HG03571 (cell line): ENCODE measurements around the gene TACC3.

Source experiments
- ATAC-seq: cut with Tn5 transposase; IDR thresholded peaks from one replicate; pipeline ENCODE4 v1.9.1; 2021; ENCODE audit not compliant: unreplicated experiment

TACC3 gene

DNA sequence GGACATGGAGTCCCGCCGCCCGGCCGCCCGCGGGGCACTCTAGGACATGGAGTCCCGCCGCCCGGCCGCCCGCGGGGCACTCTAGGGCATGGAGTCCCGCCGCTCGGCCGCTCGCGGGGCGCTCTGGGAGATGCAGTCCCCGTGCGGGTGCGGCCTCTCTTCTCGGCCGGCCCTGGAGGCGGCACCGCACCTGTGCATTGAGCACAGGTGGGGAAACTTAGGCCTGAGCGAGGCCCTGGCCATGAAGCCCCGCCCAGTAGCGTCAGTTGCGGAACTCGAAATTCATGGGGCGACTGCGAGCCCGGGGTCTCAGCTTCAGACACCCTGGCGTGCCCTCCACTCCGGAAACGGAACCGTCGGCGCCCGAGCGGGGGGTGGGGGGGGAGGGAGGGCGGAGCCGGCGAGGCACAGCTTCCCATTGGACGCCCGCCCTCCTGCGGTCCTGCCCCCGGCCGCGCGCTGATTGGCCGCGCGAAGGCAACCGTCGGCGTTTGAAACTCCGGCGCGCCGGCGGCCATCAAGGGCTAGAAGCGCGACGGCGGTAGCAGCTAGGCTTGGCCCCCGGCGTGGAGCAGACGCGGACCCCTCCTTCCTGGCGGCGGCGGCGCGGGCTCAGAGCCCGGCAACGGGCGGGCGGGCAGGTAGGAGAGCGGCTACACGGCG is at the start of gene TACC3, which contains the start of gene TMEM129:
TSS of gene TACC3 (plus strand) at position 519 of the 663 bp plus-strand sequence. CDS start 1,901 bp downstream, outside the sequence.
TSS of gene TMEM129 (minus strand) at position 321 of the 663 bp plus-strand sequence. CDS start 486 bp downstream, outside the sequence.
- ATAC-seq = peak; percentile 70

DNA sequence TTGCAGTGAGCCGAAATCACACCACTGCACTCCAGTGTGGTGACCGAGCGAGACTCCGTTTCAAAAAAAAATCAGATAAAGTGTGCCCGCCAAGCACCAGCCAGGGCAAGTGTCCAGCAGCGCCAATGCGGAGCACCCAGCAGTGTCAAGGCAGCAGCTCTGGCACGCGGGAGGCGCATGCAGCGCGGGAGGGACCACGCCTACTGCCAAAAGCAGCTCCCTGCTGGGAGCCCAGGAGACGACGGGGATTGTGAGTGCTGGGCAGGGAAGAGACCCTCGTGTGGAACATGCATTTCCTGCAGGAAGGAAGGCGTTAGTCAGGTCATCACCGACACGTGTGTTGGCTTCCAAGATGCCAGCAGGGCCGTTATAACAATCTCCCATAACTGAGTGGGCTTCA is 47.6 kb upstream of the TACC3 start:
- ATAC-seq = no peak

DNA sequence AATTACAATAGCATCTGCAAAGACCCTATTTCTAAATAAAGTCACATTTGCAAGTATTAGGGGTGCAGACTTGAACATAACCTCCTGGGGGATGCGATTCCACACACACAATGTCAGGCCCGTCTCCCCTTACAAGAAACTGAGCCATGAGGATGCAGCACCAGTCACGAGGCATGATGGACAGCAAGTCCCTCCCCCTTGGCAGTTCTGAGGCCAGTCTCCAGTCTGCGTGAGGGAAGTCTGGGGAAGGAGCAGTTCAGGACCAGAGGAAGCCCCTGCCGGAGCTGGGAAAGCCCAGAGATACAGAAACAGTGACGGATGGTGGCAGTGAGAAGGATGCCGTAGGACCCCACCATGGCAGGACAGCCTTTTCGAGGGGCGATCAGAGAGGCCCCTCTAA is 46.6 kb upstream of the TACC3 start:
- no peak for ATAC-seq

DNA sequence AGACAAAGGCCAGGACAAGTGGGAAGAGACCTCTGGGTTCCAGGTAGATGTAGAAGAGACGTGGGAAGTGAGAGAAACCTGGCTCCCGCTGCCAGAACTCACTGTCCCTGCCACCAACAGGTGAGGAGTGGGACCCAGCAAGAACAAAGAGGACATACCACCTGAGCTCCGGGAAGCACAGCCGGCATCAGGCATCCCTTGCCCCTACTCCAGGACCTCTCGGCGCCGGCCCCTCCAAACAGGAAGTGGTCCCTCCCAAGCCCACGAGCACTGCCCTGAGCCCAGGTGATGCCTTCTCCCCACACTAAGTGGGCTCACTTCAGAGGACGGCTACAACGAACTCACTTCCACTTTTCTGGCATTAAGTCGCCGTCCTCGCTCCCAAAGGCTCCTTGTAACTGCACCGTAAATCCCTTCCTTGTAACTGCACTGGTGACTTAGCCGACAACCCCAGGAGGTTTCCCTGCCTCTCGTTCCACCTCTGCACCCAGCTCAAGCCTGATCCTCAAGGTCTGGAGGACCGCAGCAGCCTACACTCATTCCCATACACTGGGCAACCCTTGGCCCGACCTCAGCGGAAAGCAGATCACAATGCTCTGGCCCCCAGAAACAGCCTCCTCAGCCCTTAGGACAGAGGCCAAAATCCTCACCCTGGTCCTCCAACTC is 46.1 kb upstream of the TACC3 start:
- ATAC-seq = no peak

DNA sequence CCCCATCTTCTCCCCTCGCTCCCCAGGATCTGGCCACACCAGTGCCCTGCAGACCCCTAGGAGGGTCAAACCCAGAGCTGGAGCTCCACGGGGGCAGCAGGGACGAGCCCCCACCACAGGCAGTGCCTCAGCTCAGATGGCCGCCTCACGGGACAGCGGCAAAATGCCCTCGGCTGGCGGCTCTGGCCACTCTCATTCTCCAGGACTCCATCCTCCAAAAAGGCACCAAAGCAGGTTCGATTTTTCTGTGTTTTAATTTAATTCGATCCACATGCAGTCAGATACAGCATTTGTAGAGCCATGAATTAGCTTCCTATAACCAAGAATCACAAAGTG is 45.6 kb upstream of the TACC3 start:
- no peak for ATAC-seq

DNA sequence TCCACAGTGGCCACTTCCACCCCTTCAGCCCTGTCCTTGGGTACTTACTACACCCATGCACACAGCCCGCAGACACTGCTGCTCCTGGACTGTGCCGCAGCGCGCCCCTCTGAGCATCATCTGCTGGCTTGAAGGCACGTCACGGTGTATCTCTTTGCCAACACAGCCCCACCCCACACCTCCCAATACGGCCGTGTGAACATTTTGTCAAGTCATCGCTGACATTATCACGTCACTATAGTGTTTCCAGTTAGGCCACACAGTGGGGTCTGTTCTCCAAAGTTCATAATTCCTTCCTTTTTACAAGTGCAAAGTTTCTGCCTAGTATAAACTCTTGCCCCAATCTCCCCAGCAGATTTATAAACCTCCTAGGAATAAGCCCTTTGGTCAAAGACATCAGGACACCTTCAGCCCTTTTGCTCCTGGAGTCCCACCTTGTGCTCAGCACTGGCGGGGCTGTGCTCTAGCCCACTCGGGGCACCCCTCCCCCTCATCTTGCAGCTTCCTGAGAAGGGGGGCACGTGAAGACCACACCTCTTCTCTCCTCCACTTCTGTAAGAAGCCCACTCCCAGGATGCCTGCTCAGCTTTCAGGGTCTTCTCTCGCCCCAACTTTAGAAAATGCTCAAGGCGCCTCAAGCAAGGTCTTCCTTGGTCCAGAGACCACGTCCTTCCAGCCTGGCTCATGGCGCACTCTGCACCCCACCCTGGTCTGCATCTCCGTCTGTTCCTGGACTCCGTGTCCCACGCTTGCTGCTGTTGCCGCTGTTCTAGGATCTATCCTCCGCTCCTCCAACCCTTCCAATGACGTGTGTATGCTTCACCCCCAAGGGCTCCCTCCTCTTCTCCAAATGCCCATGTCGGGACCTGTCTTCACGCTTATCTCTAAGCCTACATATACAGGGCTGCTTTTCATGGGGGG is 44.5 kb upstream of the TACC3 start:
- no peak for ATAC-seq

DNA sequence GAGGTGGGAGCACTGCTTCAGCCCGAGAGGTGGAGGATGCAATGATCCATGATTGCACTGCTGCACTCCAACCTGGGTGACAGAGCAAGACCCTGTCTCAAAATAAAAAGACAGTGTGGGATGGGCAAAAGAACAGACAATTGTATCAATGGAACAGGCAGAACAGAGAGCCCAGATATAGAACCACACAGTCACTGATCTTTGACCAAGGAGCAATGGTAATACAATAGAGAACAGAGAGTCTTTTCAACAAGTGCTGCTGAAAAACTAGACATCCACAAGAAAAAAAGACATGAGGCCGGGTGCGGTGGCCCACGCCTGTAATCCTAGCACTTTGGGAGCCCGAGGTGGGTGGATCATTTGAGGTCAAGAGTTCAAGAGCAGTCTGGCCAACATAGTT is 43.1 kb upstream of the TACC3 start:
- no peak for ATAC-seq

DNA sequence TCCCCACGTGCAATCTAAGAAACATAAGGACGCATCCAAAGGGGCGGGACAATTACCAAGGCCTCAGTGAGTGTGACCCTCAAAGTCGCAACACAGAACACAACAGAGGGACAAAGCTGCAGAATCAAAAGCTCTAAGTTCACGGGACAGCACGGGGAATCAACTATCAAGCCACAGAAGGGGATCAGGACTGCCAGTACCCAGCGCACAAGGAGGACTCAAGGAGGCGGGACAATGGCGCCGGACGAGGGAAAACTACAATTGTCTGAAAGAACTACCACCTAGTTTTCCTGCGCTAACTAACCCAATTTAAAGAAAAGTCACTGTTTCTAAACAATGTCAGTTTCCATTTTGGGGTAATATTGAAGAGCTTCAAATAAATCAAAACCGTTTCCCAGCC is 38.5 kb upstream of the TACC3 start:
- no peak for ATAC-seq

DNA sequence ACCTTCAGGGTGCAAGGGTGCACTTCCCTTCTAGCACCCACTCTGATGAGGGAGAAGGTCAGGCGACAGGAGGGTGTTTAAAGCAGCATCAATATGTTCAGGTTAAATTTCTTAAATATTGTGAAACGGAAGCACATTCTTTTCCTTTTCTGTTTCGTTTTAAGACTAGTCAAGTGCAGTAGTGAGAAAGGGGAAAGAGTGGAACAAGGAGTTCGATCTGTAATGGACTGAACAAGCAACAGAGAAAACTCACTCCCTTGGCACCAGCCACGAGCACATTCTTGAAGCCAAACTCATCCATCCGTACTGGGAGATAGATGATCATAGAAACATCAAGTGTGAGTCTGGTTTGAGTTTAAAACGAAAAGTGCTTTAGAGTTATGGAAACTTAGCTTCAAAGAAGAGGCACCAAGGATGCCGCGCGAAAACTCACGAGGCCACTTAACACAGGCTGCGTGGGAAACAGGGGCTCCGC is 38.0 kb upstream of the TACC3 start:
- no peak for ATAC-seq

DNA sequence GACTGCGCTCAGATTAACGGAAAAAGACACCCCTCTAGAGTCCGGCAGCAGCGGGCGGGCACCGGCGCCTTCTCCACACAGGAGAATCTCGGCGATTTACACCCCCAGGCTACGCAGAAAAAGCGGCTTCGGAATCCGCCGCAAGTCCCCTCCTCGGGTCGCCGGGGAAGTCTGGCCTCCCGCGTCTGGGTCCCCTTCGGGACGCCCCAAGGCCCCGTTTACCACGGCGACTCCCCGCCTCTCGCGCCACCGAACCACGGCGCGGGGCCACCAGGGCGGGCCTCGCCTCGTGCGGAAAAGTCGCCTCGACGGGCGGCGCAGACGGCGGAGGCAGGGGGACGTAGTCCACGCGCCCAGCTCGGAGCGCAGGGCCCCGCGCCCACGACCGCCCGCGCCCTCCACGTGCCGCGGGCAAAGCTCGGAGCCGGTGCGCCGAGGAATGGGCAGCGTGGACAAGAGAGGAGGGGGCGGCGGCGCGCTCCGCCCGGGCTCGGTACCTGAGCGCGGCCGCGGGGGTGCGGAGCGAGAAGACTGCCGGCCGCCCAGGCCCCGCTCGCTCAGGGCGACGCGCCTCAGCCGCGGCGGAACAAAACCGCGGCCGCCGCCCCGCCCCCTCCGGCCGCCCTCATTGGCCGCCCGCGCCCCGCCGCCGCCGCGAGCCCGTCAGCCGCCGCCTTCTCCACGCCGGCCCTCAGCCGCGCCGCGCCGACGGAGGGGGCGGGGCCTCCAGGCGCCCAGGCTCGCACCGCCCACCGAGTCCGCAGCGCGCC is 37.4 kb upstream of the TACC3 start, which contains the start of gene FAM53A:
TSS of gene FAM53A (minus strand) at position 578 of the 770 bp plus-strand sequence. CDS start 15,572 bp downstream, outside the sequence.
- peak; percentile 83 for ATAC-seq

DNA sequence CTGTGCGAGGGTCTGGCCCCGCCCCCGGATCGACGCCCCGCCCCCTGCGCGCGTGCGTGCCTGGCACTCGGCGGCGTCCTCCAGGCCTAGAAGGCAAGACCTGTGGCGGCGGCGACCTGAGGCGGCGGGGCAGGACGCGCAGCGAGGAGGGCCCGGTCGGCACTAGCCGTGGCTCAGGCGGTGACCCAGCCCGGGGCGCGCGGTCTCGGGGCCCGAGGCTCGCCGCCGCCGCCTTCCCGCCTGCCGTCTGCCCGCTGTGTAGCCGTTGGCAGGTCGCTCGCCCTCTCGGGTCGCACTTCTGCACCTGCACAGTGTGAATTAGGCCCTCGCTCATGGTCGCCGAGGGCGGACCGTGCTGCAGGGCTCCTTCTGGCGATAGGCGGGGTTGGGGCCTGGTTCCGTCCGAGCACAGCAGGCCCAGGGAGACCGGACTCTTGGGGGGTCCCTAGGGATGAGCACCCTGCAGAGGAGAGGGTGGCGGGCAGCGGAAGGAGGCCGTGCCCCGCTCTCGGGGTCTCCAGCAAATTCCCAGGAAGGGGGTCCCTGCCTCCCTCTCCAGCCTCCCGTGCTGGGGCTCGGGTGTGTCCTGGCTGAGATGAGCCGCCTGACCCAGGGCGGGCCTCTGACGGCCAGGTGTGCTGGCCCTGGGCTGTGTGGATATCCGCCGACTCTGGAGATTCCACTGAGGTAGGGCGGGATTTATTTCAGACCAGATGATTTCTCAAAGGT is 36.7 kb upstream of the TACC3 start:
- no peak for ATAC-seq

DNA sequence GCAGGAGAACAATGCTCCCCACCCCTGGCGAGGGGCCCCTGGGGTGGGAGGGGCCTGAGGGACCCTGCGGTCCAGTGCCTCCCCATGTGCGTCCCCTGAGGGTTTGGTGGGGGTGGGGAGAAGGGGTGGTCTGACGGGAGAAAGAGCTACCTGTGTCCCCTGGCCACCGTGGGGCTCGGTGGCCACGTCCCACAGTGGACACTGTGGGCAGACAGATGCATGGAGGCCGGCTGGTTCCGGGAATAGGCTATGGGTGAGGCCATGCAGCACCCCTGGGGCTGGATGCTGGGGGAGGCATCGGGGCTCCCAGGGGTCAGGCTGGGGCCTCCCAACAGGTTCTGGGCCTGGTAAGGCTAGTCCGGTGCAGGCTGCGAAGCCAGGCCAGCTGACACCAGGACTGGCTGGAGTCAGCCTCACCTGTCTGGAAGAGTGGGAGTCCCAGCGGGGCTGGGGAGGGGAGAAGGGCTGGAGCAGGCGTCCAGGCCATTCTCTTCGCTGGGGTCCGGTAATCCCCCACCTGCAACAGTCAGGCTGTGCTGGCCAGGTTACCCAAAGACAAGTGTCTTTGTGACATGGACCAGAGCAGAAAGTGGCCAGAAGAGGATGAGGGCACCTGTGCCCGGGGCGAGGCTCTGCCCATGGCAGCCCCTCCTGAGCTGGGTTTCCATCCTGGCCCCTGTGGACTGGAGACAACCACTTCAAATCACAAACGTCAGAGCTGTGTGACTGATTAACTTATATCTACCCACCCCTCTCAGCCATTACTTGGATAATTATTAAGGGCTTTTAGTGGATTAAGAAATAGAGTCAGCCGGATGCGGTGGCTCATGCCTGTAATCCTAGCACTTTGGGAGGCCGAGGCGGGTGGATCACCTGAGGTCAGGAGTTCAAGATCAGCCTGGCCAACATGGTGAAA is 35.8 kb upstream of the TACC3 start:
- ATAC-seq = no peak

DNA sequence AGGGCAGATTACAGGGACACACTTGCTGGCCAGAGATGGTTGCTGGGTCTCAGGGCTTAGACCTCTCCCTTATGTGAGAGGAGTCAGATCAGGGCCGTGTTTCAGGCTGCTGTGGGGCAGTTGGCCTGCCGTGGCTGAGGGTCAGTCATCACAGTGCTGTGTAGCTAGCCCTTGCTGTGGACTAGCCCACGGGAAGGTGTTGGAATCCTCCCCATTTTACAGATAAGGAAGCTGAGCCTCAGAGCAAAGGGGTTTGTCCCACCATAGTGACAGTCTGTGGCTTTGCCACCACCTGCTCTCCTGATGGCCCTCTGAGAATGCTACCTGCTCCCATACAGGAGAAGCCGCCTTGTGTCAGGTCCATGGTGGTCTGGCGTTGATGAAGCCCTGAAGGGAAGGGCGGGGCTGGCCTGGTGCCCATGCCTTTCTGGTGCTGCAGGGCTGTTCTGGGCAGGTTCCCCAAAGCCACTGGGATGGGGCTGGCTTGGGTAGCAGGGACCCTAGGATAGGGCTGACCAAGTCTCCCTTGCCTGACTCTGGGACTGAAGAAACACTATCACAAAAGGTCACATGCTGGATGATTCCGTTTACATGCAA is 34.8 kb upstream of the TACC3 start:
- ATAC-seq = no peak

DNA sequence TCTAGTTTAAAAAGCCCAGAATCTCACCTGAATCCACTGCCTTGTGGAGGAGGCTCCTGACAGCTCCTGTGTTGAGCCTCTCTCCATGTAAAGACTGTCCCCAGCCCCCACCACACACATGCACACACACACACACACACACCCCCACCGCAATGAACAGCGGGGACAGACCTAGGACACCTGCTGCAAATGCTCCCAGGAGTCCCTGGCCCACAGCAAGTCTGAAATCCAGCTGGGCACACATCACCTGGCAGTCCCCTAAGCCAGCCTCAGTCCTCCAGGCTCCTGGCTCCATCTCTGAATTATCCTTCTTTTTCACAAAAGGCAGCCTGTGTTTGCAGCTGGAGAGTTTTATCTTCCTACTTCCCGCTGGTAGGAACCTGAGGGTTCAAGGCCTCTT is 30.6 kb upstream of the TACC3 start:
- ATAC-seq = no peak

DNA sequence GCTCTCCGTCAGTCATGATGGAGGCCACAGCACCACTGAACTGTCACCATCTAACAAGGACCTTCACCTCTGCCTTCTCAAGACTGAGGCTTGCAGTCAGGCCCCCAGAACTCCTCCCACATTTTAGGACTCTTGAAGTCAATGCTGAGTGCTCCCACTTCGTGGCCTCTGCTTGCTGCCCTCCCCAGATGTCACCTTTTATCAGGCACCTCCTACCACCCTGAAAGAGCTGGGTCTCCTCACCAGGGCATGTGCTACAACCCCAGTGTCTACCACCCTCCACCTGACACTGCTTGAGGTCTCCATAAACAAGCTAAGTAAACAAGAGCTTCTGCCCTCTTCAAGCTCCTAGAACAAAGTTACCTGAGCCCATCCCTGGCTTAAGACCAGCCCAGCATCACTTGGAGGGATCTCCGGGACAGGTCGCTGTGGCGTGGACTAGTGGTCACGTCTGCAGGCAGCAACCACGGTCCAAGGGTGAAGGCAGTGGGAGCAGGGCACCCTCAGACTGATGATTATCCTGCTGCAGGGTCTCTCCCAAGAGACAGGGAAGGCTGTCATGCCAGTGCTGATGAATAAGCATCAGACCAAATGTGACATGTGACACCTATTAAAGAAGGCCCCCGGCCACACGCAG is 29.5 kb upstream of the TACC3 start:
- ATAC-seq = no peak

DNA sequence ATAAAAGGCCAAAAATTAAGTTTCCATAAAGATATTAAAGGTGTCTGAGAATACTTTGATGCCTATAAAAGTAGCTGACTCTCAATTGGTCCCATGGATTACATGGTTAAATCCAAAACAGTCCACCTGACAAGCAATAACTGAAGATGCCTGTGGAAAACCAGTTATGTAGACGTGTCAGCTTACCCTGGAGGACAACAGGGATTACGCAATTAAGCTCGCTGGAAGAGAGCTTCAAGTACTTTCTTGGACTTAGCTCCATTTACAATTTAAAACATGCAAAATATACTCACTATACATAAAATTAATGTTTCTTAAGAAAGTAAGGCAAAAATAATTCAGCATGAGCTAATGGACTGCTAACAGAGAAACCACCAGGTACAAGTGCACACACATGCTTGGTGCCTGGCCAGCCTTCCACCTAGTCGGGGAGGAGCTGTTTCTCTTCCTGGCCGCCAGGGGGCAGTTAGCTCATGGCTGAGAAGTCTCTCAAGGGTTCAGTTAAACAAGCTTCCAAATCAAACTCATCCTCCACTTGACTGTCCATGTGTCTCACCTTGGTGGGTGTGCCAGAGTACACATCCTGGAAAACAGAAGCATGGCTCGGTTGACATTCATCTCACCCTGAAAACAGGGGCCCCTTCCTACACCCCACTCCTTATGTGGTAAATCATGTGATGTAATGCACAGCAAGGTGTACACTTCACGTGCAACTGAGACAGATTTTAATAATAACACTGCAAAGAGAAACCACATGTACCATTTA is 28.0 kb upstream of the TACC3 start:
- peak; percentile 85 for ATAC-seq

DNA sequence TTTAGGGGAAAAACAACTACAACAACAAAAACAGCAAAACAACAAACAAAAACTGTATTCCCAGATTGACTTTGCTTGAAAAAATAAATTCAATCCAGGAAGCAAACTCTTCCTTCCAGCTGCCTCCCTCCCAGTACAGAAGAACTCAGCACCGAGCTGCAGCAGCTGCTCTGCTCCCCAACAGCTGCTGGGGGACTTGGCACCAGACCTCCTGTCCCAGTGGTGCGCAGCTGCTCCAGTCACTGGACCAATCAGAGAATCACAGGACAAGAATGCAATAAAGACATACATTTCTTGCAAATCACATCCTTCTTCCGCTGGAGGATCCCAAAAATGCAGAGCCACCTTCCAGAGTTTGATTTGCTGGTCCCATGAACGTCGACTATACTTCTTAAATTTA is 25.4 kb upstream of the TACC3 start:
- ATAC-seq = no peak
